HFFc6 (cell line): ENCODE results near the gene CDC5L. TPM values are rescaled to one million over a fixed set of nuclear protein-coding genes. Genes with fewer than 3 reads are reported as not detected.

Source experiments
- DNase-seq: peaks from one replicate; pipeline ENCODE4 v3.0.0-alpha.2; 2018
- H3K27ac Mint-ChIP-seq: 2 replicates; pipeline ENCODE4 v1.8.0; 2020; ENCODE audit warnings: mild to moderate bottlenecking, mixed read lengths
- H3K27me3 Mint-ChIP-seq: 2 replicates; pipeline ENCODE4 v1.8.0; 2021; ENCODE audit warnings: mild to moderate bottlenecking, moderate library complexity, mixed read lengths; ENCODE audit not compliant: insufficient read depth
- H3K36me3 Mint-ChIP-seq: 2 replicates; pipeline ENCODE4 v1.8.0; 2021; ENCODE audit warnings: low read depth, mixed read lengths
- H3K4me1 Mint-ChIP-seq: 2 replicates; pipeline ENCODE4 v1.8.0; 2020; ENCODE audit warnings: low read depth, mixed read lengths
- H3K4me3 Mint-ChIP-seq: 2 replicates; pipeline ENCODE4 v1.8.0; 2020; ENCODE audit warnings: mild to moderate bottlenecking, moderate library complexity, mixed read lengths
- H3K9me3 Mint-ChIP-seq: 2 replicates; pipeline ENCODE4 v1.8.0; 2020; ENCODE audit warnings: mild to moderate bottlenecking, mixed read lengths
- total RNA-seq, 6 experiments: library from RNA; stranded (reverse); fragmentation: NEBNext Ultra II Directional; extraction: Animal tissue kit (Norgen Biotek cat#: 25700); gene quantifications; 2 replicates in 1 of 6; 3 replicates in 5 of 6; pipeline ENCODE4 v1.2.3, GENCODE V29; 2021
- TF ChIP-seq, protein P1 (sequence below): fragments of 200-600 bp; sonication (generic); IDR thresholded peaks from 2 replicates; pipeline ENCODE4 v1.5.0; 2021; ENCODE audit warnings: antibody characterized with exemption, mild to moderate bottlenecking

Gene CDC5L
- total RNA-seq, 6 experiments from 2014 or later, result 17.9 to 23.5 (median 21.6) TPM

DNA sequence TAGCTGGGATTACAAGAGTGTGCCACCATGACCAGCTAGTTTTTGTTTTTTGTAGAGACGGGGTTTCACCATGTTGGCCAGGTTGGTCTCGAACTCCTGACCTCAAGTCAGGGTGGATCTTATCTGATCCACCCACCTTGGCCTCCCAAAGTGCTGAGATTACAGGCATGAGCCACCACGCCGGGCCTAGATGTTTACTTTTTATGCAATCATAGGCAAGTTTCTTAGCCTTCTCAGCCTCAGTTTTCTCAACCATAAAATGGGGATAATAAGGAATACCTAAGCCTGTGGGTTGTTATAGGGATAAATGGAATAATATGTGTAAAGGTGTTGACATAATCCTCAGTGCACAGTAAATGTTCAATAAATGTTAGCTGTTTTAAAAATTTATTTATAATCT is 35.2 kb upstream of the CDC5L start:
- H3K27me3 Mint-ChIP-seq, result peaks cover 25% of the 10 kb centered on the region
- DNase-seq, result no peak
- H3K9me3 Mint-ChIP-seq, result no peaks in the 10 kb centered on the region; the same call in 1 of the 2 replicates
- no peaks in the 10 kb centered on the region for H3K36me3 Mint-ChIP-seq
- no peak overlapping the region for H3K27ac Mint-ChIP-seq
- H3K4me1 Mint-ChIP-seq, result no peaks in the 10 kb centered on the region
- TF ChIP-seq, protein P1, sequence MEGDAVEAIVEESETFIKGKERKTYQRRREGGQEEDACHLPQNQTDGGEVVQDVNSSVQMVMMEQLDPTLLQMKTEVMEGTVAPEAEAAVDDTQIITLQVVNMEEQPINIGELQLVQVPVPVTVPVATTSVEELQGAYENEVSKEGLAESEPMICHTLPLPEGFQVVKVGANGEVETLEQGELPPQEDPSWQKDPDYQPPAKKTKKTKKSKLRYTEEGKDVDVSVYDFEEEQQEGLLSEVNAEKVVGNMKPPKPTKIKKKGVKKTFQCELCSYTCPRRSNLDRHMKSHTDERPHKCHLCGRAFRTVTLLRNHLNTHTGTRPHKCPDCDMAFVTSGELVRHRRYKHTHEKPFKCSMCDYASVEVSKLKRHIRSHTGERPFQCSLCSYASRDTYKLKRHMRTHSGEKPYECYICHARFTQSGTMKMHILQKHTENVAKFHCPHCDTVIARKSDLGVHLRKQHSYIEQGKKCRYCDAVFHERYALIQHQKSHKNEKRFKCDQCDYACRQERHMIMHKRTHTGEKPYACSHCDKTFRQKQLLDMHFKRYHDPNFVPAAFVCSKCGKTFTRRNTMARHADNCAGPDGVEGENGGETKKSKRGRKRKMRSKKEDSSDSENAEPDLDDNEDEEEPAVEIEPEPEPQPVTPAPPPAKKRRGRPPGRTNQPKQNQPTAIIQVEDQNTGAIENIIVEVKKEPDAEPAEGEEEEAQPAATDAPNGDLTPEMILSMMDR, result no peak
- no peak overlapping the region for H3K4me3 Mint-ChIP-seq

GRCh38 chr6:44353336-44353735 is 34.2 kb upstream of the CDC5L start:
- Mint-ChIP-seq H3K4me3 (no peak overlapping the region), H3K9me3 (no peaks in the 10 kb centered on the region; the same call in 1 of the 2 replicates), H3K27ac (no peak overlapping the region), H3K36me3 (no peaks in the 10 kb centered on the region), H3K27me3 (peaks cover 28% of the 10 kb centered on the region), H3K4me1 (no peaks in the 10 kb centered on the region)
- no peak for DNase-seq
- TF ChIP-seq, protein P1, result no peak

GRCh38 chr6:44355640-44356039 is 31.9 kb upstream of the CDC5L start:
- Mint-ChIP-seq H3K4me1 (no peaks in the 10 kb centered on the region), H3K9me3 (no peaks in the 10 kb centered on the region; the same call in 1 of the 2 replicates)
- TF ChIP-seq, protein P1, result no peak

DNA sequence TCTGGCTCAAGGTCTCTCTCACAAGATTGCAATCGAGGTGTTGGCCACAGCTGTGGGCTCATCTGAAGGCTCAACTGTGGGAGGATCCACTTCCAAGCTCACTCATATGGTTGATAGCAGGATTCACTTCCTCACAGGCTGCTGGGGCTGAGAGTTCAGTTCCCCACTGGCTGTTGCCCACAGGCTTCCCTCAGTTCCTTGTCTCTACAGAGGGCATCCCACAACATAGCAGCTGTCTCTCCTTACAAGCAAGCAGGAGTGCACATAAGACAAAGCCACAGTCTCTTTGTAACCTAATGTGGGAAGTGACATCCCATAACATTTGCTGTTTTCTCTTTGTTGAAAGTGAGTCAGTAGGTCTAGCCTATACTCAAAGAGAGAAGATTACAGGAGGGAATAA is 31.0 kb upstream of the CDC5L start:
- Mint-ChIP-seq H3K4me3 (no peak overlapping the region), H3K27me3 (peaks cover 35% of the 10 kb centered on the region), H3K27ac (no peak overlapping the region), H3K36me3 (no peaks in the 10 kb centered on the region), H3K4me1 (no peaks in the 10 kb centered on the region), H3K9me3 (no peaks in the 10 kb centered on the region; the same call in 1 of the 2 replicates)
- DNase-seq, result no peak
- TF ChIP-seq, protein P1, result no peak

More at GRCh38 chr6:44355640-44356039, 31.9 kb upstream of the CDC5L start:
- no peaks in the 10 kb centered on the region for H3K36me3 Mint-ChIP-seq
- no peak overlapping the region for H3K27ac Mint-ChIP-seq
- no peak overlapping the region for H3K4me3 Mint-ChIP-seq
- peaks cover 32% of the 10 kb centered on the region for H3K27me3 Mint-ChIP-seq
- no peak for DNase-seq

DNA sequence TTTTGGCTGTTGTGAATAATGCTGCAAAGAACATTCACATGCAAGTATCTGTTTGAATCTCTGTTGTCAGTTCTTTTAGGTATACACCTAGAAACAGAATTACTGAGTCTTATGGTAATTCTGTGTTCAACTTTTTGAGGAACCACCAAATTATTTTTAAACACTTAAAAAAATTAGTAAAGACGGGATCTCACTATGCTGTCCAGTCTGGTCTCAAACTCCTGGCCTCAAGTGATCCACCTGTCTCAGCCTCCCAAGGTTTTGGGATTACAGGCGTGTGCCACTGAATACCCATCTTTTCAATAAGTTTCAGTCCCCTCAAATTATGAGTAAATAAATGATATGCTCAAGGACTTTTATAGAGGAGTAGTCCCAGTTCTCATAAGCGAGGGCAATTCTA is 27.5 kb upstream of the CDC5L start:
- no peak overlapping the region for H3K27ac Mint-ChIP-seq

More for the DNA sequence above, 27.5 kb upstream of the CDC5L start:
- peaks cover 40% of the 10 kb centered on the region for H3K27me3 Mint-ChIP-seq
- no peak overlapping the region for H3K4me3 Mint-ChIP-seq
- no peaks in the 10 kb centered on the region; the same call in none of the 2 replicates for H3K9me3 Mint-ChIP-seq
- H3K4me1 Mint-ChIP-seq, result no peaks in the 10 kb centered on the region
- DNase-seq, result no peak
- H3K36me3 Mint-ChIP-seq, result no peaks in the 10 kb centered on the region
- TF ChIP-seq, protein P1, result no peak
